BLaER1 treated with 17β-estradiol and CSF1 and Interleukin-3, amounts not matched to agents 10 nM and 100 nM (cell line): Measurements from ENCODE around the gene SEMA3C.

Experiments
- H3K27ac ChIP-seq, 11 experiments: shearing (Covaris generic); formaldehyde crosslinking; 2 replicates each; pipeline ENCODE4 v1.8.1; 2022
- H3K27me3 ChIP-seq, 11 experiments: shearing (Covaris generic); formaldehyde crosslinking; 2 replicates each; pipeline ENCODE4 v1.8.1; 2022
- H3K36me3 ChIP-seq, 11 experiments: shearing (Covaris generic); formaldehyde crosslinking; 2 replicates each; pipeline ENCODE4 v1.8.1; 2022
- H3K4me1 ChIP-seq, 10 experiments: shearing (Covaris generic); formaldehyde crosslinking; 2 replicates each; pipeline ENCODE4 v1.8.1; 2022
- H3K4me2 ChIP-seq, 11 experiments: shearing (Covaris generic); formaldehyde crosslinking; 2 replicates each; pipeline ENCODE4 v1.8.1; 2022
- H3K4me3 ChIP-seq, 10 experiments: shearing (Covaris generic); formaldehyde crosslinking; 2 replicates each; pipeline ENCODE4 v1.8.1; 2022
- H3K9ac ChIP-seq, 11 experiments: shearing (Covaris generic); formaldehyde crosslinking; 2 replicates each; pipeline ENCODE4 v1.8.1; 2022
- H3K9me3 ChIP-seq, 11 experiments: shearing (Covaris generic); formaldehyde crosslinking; replicated peaks in 1 of 11; 2 replicates each; pipeline ENCODE4 v1.8.1; 2022
- H4K20me1 ChIP-seq, 11 experiments: shearing (Covaris generic); formaldehyde crosslinking; 2 replicates each; pipeline ENCODE4 v1.8.1; 2022
- Cebpa-rat ChIP-seq, 11 experiments: shearing (Covaris generic); IDR thresholded peaks; 2 replicates each; pipeline ENCODE4 v1.8.1; 2022

SEMA3C gene

DNA sequence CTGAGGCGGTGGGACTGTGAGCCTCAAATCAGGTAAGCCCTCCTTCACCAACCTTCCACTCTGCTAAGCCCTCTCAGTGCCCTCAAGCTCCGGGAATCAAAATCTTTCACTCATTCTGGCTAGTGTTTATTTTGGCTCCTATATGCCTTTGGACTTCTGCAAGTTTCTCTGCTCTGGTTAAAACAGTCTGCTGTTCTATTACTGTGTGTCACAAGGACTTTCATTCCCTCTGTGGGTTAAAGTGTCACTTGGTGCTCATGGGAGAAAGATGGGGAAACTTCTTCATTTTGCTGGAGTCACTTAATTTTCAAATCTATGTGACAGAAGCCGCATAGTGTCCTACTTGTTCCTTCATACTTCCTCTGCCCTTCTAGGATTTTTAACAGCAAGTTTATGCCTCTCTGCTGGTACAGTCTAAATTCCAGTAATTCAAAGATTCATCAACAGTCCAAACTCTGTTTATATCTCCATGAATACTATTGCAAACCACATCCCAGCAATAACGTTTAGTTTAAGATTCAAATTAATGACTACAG lies 219.1 kb downstream of the SEMA3C start:
- Histone ChIP-seq H3K9ac (0 out of 22 replicates have a peak overlapping the region, but pooled peaks of 1 of the 11 experiments have one; percentile 14), H4K20me1 (no peaks in the 10 kb centered on the region), H3K27me3 (no peaks in the 10 kb centered on the region), H3K9me3 (peaks cover 0 to 4% (median 2%) of the 10 kb centered on the region in 11 experiments; a peak in 7 of 22 replicates), H3K27ac (peak overlapping the region in 1 of 11 experiments; percentile 31; a peak in 1 of 22 replicates), H3K4me1 (peaks cover 0 to 13% (median 3%) of the 10 kb centered on the region in 10 experiments; a peak in 8 of 20 replicates), H3K36me3 (no peaks in the 10 kb centered on the region), H3K4me3 (no peak overlapping the region), H3K4me2 (peak overlapping the region in 2 of 11 experiments; percentile 4 to 46; a peak in 3 of 22 replicates)
- TF ChIP-seq Cebpa-rat (IDR thresholded peaks at IDR 0.05) = no peak

DNA sequence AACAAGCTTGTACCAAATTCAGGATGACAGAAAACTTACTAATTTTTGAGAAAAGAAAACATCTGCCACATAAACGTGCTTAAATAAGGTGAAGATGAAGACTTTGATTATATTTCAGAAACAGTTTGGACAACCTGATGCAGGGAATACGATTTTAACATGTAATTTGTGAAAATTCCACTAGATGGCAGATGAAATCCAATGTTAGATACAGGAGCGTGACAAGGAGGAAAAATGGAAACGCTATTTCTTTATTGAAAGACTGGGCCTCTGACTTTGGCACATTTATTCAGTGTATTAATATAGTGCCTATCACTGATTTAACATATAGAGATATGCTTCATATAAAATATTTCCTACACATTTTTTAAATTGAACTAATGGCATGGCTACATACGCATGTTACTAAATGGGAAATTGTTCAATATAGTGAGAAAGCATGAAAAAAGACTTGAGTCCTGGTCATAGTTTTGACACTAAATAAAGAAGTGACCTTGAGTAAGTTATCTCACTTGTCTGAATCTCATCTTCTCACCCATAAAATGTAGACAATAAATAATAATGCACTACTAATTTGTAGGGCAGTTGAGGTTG lies 219.7 kb downstream of the SEMA3C start:
- Histone ChIP-seq H3K4me2 (peak overlapping the region in 2 of 11 experiments; percentile 4 to 46; a peak in 3 of 22 replicates), H3K27me3 (no peaks in the 10 kb centered on the region), H3K4me3 (no peak overlapping the region), H3K9me3 (peaks cover 0 to 10% (median 4%) of the 10 kb centered on the region in 11 experiments; a peak in 9 of 22 replicates), H3K4me1 (peaks cover 0 to 13% (median 3%) of the 10 kb centered on the region in 10 experiments; a peak in 8 of 20 replicates), H3K36me3 (no peaks in the 10 kb centered on the region), H3K27ac (peak overlapping the region in 1 of 11 experiments; percentile 31; a peak in 1 of 22 replicates), H3K9ac (0 out of 22 replicates have a peak overlapping the region, but pooled peaks of 1 of the 11 experiments have one; percentile 14), H4K20me1 (no peaks in the 10 kb centered on the region)
- no peak for TF ChIP-seq Cebpa-rat (IDR thresholded peaks at IDR 0.05)
